Stimulated activated CD8-positive, alpha-beta memory T cell treated with anti-CD3 and anti-CD28 coated beads, Interleukin-7, amount 100 ng/mL, for 4 hours (primary cell): ENCODE measurements around the gene MYO5C.
"Not testable (repeated sequence)": the region's sequence is repeated elsewhere in the genome, so short reads cannot be mapped to it uniquely, and the experiment has no call there.

Source experiments
- DNase-seq, 2 donors: peaks; one replicate each; pipeline ENCODE4 v3.0.0-alpha.2; 2020; ENCODE audit warnings: low read depth in 2 of 2

The MYO5C gene

DNA sequence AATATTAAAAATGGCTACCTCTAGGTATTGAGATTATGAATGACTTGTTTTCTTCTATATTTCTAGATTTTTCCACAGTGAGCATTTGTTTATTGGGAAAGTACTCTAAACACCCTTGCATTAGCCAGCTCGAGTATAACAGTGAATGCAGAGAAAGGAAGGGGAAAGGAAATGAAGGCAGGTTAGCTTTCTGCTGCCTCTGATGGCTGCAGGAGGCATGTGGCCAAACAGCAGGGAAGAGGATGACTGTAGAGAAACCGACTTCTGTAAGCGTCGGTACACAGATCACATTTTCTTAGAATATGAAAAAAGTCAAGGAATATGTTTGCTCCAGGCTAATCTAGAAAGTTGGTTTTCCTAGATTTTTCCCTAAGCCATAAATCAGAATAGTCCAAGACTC lies 124.2 kb downstream of the MYO5C start:
- DNase-seq, result no peak

DNA sequence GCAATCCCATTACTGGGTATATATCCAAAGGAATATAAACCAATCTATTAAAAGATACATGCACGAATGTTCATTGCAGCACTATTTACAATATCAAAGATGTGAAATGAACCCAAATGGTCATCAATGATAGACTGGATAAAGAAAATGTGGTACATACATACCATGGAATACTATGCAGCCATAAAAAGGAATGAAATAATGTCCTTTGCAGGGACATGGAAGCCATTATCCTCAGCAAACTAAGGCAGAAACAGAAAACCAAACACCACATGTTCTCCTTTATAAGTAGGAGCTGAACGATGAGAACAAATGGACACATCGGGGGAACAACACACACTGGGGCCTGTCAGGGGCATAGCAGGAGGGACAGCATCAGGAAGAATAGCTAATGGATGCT lies 125.4 kb downstream of the MYO5C start:
- DNase-seq, result not testable (repeated sequence)

DNA sequence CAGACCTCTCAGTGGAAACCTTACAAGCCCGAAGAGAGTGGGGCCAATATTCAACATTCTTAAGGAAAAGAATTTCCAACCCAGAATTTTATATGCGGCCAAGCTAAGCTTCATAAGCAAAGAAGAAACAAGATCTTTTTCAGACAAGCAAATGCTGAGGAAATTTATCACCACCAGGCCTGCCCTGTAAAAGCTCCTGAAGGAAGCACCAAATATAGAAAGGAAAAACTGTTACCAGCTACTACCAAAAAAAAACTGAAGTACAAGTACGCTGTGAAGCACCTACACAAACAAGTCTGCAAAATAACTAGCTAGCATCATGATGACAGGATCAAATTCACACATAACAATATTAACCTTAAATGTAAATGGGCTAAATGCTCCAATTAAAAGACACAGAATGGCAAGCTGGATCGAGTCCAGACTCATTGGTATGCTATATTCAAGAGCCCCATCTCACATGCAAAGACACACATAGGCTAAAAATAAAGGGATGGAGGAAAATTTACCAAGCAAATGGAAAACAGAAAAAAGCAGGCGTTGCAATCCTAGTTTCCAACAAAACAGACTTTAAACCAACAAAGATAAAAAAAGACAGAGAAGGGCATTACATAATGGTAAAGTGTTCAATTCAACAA lies 130.0 kb downstream of the MYO5C start:
- DNase-seq, result not testable (repeated sequence)

GRCh38 chr15:52164631-52165265 lies 130.9 kb downstream of the MYO5C start:
- no peak for DNase-seq

DNA sequence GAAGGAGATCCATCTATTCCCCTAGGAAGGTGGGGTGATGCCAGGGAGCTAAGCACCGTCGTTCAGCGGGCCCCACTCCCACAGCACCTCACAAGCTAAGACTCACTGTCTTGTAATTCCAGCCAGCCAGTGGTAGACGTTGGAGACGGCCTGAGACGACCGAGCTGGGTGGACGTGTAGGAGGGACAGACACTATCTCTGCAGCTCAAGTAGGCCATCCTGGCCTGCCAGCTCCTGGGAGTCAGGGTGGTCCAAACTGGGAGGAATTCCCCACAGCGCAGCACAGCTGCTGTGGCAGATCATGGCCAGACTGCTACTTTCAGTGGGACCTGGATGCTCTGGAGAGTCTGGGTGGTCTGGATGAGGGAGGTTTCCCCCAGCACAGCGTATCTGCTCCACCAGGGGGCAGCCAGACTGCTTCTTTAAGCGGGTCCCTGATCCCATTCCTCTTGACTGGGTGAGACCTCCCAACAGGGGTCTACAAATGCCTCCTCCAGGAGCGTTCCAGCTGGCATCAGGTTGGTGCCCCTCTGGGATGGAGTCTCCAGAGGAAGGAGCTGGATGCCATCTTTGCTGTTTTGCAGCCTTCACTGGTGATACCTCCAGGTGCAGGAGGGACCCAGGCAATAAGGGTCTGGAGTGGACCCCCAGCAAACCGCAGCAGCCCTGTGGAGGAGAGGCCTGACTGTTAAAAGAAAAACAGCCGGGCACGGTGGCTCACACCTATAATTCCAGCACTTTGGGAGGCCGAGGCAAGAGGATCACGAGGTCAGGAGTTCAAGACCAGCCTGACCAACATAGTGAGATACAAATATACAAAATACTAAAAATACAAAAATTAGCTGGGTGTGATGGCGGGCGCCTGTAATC lies 132.0 kb downstream of the MYO5C start:
- no peak for DNase-seq

GRCh38 chr15:52162876-52163275 lies 132.7 kb downstream of the MYO5C start:
- no peak for DNase-seq

DNA sequence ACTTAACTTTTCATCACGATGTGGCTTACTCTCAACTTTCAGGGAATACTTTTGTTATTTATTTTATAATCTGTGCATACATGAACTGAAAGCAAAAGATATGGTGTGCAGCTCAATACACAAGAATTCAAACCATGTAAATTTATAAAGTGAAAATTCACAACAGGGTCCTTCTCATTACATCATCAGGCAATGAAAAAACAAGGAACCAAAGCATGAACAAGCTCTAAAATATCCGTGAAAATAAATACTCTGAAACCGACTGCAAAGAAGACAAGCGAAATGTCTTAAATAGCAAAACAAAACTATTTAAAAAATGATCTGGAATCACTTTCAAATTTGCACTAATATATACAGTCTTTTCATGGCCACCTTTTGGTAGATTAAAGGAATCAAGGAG lies 133.3 kb downstream of the MYO5C start:
- DNase-seq, result no peak

- DNase-seq, result no peak
These were observed 134.1 kb downstream of the MYO5C start for GRCh38 chr15:52161406-52161966.

DNA sequence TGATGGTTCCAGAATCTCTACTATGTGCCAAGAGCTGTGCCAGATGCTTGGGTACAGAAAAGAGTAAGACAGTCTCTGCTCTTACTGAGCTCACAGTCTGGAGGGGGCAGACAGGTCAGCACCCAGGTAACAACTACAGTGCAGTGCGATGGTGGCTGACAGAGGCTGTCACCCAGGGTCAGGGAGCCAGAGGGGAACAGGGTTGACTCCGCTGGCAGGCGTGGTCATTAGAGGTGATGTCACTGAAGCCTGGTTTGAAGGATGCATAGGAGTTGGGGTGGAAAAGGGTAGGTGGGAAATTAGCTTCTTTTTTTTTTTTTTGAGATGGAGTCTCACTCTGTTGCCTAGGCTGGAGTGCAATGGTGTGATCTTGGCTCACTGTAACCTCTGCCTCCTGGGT lies 136.0 kb downstream of the MYO5C start:
- DNase-seq, result no peak

- DNase-seq, result no peak
These were observed 137.4 kb downstream of the MYO5C start for GRCh38 chr15:52158084-52158765.

- no peak for DNase-seq
These were observed 139.7 kb downstream of the MYO5C start for GRCh38 chr15:52155878-52156277.

DNA sequence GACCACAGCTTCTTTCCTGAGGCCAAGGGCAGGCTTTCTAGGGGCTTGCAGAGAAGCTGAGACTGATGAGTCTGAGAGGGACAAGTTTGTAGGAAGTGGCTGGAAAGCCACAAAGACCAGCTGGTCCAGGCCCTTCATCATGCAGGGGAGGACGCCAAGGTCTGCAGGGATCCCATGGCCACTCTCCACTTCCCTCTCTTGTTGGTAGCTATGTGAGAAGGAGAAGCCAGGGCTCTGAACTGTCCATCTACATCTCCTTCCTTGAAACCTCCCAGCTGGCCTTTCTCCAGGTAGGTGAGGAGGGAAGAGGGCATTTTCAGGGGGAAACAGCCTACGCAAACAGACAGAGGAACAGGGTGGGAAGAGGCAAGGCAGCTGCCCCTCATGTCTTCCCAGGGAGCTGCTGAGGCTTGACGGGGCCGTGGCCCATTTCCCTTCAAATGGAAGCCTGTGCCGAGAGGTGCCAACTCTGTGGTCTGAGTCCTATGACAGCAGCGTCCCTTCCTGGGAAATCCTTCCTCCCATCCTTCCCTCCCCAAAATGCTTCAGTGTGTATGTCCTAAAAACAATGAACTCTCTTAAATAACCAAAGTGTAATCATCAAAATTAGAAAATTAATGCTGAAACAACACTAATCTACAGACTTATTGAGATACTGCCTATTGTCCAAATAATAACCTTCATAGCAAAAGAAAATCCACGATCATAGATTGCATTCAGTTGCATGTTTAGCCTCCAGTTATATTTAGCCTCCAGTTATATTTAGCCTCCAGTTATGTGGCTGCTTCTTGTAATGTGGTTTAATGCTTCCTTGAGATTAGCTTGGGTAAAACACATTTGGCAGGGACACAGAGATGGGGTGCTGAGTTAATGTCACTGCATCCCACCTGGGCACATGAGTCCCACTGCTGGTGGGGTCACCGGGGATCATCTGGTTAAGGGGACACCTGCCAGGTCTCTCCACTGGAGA lies 140.4 kb downstream of the MYO5C start:
- DNase-seq, result no peak

DNA sequence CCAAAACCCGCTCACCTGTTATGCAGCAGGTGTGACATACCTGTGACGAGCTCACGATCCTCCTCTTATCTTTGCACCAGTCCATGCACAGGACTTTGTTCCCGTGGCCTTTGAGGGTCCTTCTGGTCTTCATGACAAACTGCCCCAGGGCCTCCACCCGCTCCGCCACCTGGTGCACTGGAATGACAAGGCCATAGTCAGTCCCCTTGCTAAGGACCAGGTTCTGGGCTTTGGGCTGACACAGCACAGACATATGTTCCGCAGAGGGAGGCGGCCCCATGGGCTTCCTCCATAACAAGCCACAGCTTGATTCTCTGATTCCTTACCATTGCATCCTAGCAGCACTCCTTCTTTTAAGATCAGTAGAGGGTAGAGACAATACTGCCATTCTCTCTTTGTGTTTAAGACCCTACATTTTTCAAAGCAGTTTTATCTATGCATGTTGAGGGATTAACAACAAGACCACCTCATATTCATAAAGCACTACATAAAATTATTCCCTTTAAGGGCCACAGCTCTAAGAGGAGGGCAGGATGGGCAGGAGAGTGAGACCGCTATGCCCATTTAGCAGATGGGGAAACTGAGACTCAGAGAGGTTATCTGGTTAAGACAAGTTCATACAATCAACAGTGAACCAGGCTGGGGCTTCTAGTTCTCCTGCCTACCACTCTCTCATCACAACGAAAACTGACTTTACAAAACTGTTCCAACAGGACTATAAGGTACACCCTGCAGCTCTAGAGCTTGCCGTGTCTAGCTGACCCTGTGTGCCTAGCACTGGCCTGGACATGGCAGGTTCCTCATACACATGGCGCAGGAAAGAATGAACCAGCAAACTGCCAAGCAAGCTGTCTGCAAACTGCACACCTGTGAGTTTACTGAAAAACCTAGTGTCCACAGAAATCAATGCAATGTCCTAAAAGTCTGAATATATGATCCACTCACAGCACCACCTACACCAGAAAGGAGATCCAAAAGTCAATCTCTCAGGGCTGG lies 141.4 kb downstream of the MYO5C start:
- no peak for DNase-seq

DNA sequence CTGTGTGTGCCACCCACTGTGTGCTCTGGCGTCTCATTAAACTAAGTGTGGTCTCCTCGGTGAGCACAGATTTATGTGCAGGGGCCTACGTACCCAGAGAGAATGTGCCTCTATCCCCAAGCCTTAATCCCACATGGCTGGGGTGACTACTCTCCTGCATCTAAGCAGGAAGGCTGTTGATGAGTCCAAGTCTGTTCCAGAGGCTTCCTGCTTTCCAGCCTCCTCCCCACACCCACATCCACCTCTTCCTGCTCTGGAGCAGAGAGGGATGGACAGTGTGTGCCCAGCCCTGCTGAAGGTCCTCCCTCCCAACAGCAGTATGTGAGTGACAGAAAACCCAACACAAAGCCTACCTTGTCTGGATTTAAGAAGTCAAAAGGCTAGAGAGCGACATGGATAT lies 144.3 kb downstream of the MYO5C start:
- no peak for DNase-seq

DNA sequence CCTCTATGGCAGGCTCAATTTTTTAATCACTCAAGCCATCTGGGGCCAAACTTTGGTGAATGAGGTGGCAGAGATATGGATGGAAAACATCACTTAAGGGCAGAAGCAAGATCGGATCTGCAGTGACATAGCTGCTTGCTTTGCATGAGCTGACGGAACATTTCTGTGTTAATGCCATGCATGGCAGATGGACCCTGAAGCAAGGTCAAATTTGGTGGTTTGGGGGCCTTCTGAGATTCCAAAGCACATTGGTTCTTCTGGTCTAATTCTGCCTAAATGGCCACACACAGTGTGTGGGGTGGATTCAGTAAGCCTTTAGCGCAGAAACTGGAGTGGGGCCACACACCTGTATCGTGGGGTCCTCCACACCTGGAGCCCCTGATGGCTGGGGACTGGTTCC lies 144.7 kb downstream of the MYO5C start:
- no peak for DNase-seq

- DNase-seq, result no peak
These were observed 145.4 kb downstream of the MYO5C start for GRCh38 chr15:52150043-52150825.

DNA sequence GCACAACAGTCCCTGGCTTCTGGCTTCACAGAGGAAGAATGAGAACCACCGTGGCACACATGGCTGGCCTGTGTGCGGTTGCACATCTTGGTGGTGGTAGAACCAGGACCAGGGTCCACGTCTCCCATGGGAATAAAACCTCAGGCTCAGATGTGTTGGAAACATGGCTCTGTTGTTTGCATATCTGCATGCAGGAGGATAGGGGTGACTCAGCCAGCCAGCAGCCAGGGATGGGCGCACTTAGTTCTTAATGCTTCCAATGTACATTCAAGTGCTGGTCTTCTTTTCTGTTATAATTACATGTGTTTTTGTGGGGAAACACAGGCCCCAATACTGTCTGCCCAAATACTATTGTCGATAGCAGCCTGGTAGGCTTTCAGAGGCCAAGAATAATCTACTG lies 147.2 kb downstream of the MYO5C start:
- DNase-seq, result no peak

GRCh38 chr15:52146776-52147175 lies 148.8 kb downstream of the MYO5C start:
- DNase-seq, result no peak

- DNase-seq, result no peak
These were observed 149.3 kb downstream of the MYO5C start for GRCh38 chr15:52146261-52146660.
